ENCODE data around the gene PRSS16.

Gene PRSS16

GRCh38 chr6:27297857-27298730 lies 50.6 kb downstream of the PRSS16 start:
- peaks cover 4% of the 10 kb centered on the region; the same call in 1 of the 2 replicates for H3K4me1 ChIP-seq
- peak; percentile 39 to 67 for DNase-seq (ENCODE audit: low spot score in 2 of 2)
- no peaks in the 10 kb centered on the region for H3K36me3 ChIP-seq (replicated peaks)
- in situ Hi-C loops (cut with MboI; ENCODE audit: low sequenced_read_pairs), result no loop called here
- H3K4me3 ChIP-seq, result no peak overlapping the region
- H3K9me3 ChIP-seq, result no peaks in the 10 kb centered on the region
- no peaks in the 10 kb centered on the region for H3K27me3 ChIP-seq (ENCODE audit: low read depth)

GRCh38 chr6:27303613-27304272 lies 56.2 kb downstream of the PRSS16 start:
- Histone ChIP-seq H3K9me3 (no peaks in the 10 kb centered on the region), H3K4me1 (no peaks in the 10 kb centered on the region; the same call in 1 of the 2 replicates), H3K27me3 (ENCODE audit: low read depth) (no peaks in the 10 kb centered on the region), H3K36me3 (replicated peaks) (no peaks in the 10 kb centered on the region), H3K4me3 (no peak overlapping the region)
- DNase-seq (ENCODE audit: low spot score in 2 of 2), result no peak
- in situ Hi-C loops (cut with MboI; ENCODE audit: low sequenced_read_pairs), result no loop called here
